GM12872 (cell line): ENCODE measurements around the gene CD80.

Experiments used
- CTCF ChIP-seq: IDR thresholded peaks from 3 replicates; pipeline ENCODE4 v1.5.1; 2011; ENCODE audit warnings: low read depth, mild to moderate bottlenecking, low read length, moderate library complexity; ENCODE audit not compliant: insufficient read depth

Gene CD80

GRCh38 chr3:119538772-119539171 lies 20.6 kb downstream of the CD80 start:
- no peak for TF ChIP-seq CTCF

GRCh38 chr3:119536757-119537156 lies 22.7 kb downstream of the CD80 start:
- TF ChIP-seq CTCF, result no peak

- no peak for TF ChIP-seq CTCF
These were observed 25.1 kb downstream of the CD80 start for GRCh38 chr3:119534296-119534695.

GRCh38 chr3:119531151-119531550 lies 28.3 kb downstream of the CD80 start:
- TF ChIP-seq CTCF, result no peak

GRCh38 chr3:119530456-119530855 lies 29.0 kb downstream of the CD80 start:
- no peak for TF ChIP-seq CTCF

- TF ChIP-seq CTCF, result no peak
These were observed 29.5 kb downstream of the CD80 start for GRCh38 chr3:119529883-119530282.

- TF ChIP-seq CTCF, result no peak
These were observed 31.7 kb downstream of the CD80 start for GRCh38 chr3:119527714-119528113.

GRCh38 chr3:119524931-119525662 lies 34.3 kb downstream of the CD80 start:
- TF ChIP-seq CTCF, result peak; percentile 39; the same call in 1 of the 3 replicates
